Breast epithelium (tissue), 4 donors: ENCODE measurements around the gene PPP1R2. TPM values are rescaled to one million over a fixed set of nuclear protein-coding genes. Genes with fewer than 3 reads are reported as not detected.

Experiments
- DNase-seq, 2 donors: peaks; one replicate each; pipeline ENCODE4 v3.0.0-alpha.2; 2019; ENCODE audit warnings: low spot score in 2 of 2
- H3K27ac ChIP-seq, 2 donors: fragments of 200-600 bp; sonication (generic) in 1 of 2; one replicate each; pipeline ENCODE4 v1.5.1; 2016 to 2019; ENCODE audit warnings: mild to moderate bottlenecking in 1 of 2
- H3K27me3 ChIP-seq, 2 donors: fragments of 200-600 bp; sonication (generic) in 1 of 2; one replicate each; pipeline versions ENCODE4 v1.5.1 to v1.6.0; 2017 to 2019; ENCODE audit warnings: control low read depth in 1 of 2, mild to moderate bottlenecking in 1 of 2
- H3K36me3 ChIP-seq: fragments of 200-600 bp; one replicate; pipeline ENCODE4 v1.5.1; 2019
- H3K4me1 ChIP-seq, 2 donors: fragments of 200-600 bp; sonication (generic); one replicate each; pipeline ENCODE4 v1.5.1; 2016 to 2019; ENCODE audit warnings: control low read depth in 1 of 2
- H3K4me3 ChIP-seq, 3 donors: fragments of 200-600 bp; sonication (generic); 1 replicate in 2 of 3; 2 replicates in 1 of 3; pipeline ENCODE4 v1.5.1; 2016 to 2019; ENCODE audit warnings: mild to moderate bottlenecking in 3 of 3, moderate library complexity in 2 of 3
- H3K9me3 ChIP-seq, 2 donors: fragments of 200-600 bp; sonication (generic) in 1 of 2; one replicate each; pipeline ENCODE4 v1.5.1; 2016 to 2019; ENCODE audit warnings: control low read depth in 1 of 2
- CTCF ChIP-seq, 3 donors: fragments of 450-650 bp; IDR thresholded peaks; one replicate each; pipeline ENCODE4 v1.5.1; 2016 to 2017; ENCODE audit warnings: antibody characterized with exemption in 3 of 3, mild to moderate bottlenecking in 3 of 3, moderate library complexity in 3 of 3
- POLR2A ChIP-seq: fragments of 450-650 bp; IDR thresholded peaks from one replicate; pipeline ENCODE4 v1.6.1; 2016; ENCODE audit warnings: antibody characterized with exemption, mild to moderate bottlenecking, moderate library complexity
- POLR2AphosphoS5 ChIP-seq, 3 donors: sonication (generic); formaldehyde crosslinking; IDR thresholded peaks; one replicate each; pipeline ENCODE4 v1.6.1; 2017; ENCODE audit warnings: antibody characterized with exemption in 3 of 3
- intact Hi-C: fragments of 100-400 bp; cut with DNase I; formaldehyde crosslinking; loops from one replicate; pipeline ENCODE4 v1.15.1; 2023; ENCODE audit warnings: low total_unique reads
- total RNA-seq, 3 donors: library from RNA; depleted of rRNA; stranded (reverse); fragments of >200 nt; gene quantifications; one replicate each; pipeline ENCODE4 v1.1.0, GENCODE V29; 2016

Gene PPP1R2
- total RNA-seq, 3 donors from 2014 or later, result 44.8 to 65.7 (median 61.6) TPM

- H3K27me3 ChIP-seq, result no peaks in the 10 kb centered on the region
- no peak overlapping the region for H3K4me3 ChIP-seq
- DNase-seq, result no peak
- H3K36me3 ChIP-seq, result no peaks in the 10 kb centered on the region
- intact Hi-C loops, result no loop called here
- H3K27ac ChIP-seq, result peak overlapping the region; percentile 38 to 83
- no peak for TF ChIP-seq POLR2AphosphoS5 (IDR thresholded peaks at IDR 0.05)
- TF ChIP-seq POLR2A, result no peak
- no peak for TF ChIP-seq CTCF (IDR thresholded peaks at IDR 0.05)
- peaks cover 0 to 6% of the 10 kb centered on the region in 2 donors for H3K4me1 ChIP-seq
- H3K9me3 ChIP-seq, result peaks cover 0 to 4% of the 10 kb centered on the region in 2 donors
These were observed 44.3 kb upstream of the PPP1R2 start for GRCh38 chr3:195587406-195587805.

- no peaks in the 10 kb centered on the region for H3K9me3 ChIP-seq
- no peak for TF ChIP-seq POLR2AphosphoS5 (IDR thresholded peaks at IDR 0.05)
- no peak for TF ChIP-seq CTCF (IDR thresholded peaks at IDR 0.05)
- TF ChIP-seq POLR2A, result no peak
- intact Hi-C loops, result no loop called here
- peak overlapping the region; percentile 81 to 93 for H3K27ac ChIP-seq
- no peak for DNase-seq
- H3K4me3 ChIP-seq, result peak overlapping the region in 2 of 3 donors; percentile 53 to 66
- peaks cover 0 to 6% of the 10 kb centered on the region in 2 donors for H3K4me1 ChIP-seq
- H3K36me3 ChIP-seq, result no peaks in the 10 kb centered on the region
- no peaks in the 10 kb centered on the region for H3K27me3 ChIP-seq
These were observed 41.4 kb upstream of the PPP1R2 start for GRCh38 chr3:195584543-195584870.

- intact Hi-C loops, result no loop called here
- DNase-seq, result peak in 1 of 2 donors; percentile 73
- Histone ChIP-seq H3K27ac (peak within 1 kb of the TSS; percentile 81 to 93), H3K4me1 (peaks cover 0 to 6% of the 10 kb centered on the region in 2 donors), H3K27me3 (no peaks in the 10 kb centered on the region), H3K36me3 (no peaks in the 10 kb centered on the region), H3K9me3 (no peaks in the 10 kb centered on the region), H3K4me3 (peak within 1 kb of the TSS; percentile 45 to 66 (median 53))
- TF ChIP-seq POLR2A, result no peak
- no peak for TF ChIP-seq CTCF (IDR thresholded peaks at IDR 0.05)
- TF ChIP-seq POLR2AphosphoS5 (IDR thresholded peaks at IDR 0.05), result peak in 1 of 3 donors; percentile 18
These were observed 40.9 kb upstream of the PPP1R2 start, which contains the start of gene APOD for GRCh38 chr3:195583831-195584542. TSS of gene APOD (minus strand) at chr3:195583940. CDS start at chr3:195579461, 4,479 bp downstream.

GRCh38 chr3:195582947-195583346 lies 39.8 kb upstream of the PPP1R2 start:
- Histone ChIP-seq H3K27ac (peak overlapping the region; percentile 81 to 83), H3K27me3 (no peaks in the 10 kb centered on the region), H3K9me3 (no peaks in the 10 kb centered on the region), H3K36me3 (no peaks in the 10 kb centered on the region), H3K4me1 (peaks cover 0 to 6% of the 10 kb centered on the region in 2 donors), H3K4me3 (peak overlapping the region; percentile 45 to 66 (median 53))
- TF ChIP-seq POLR2AphosphoS5 (IDR thresholded peaks at IDR 0.05), result no peak
- no peak for TF ChIP-seq CTCF (IDR thresholded peaks at IDR 0.05)
- TF ChIP-seq POLR2A, result no peak
- intact Hi-C loops, result no loop called here
- no peak for DNase-seq

- Histone ChIP-seq H3K4me3 (peak overlapping the region; percentile 45 to 66 (median 53)), H3K27me3 (no peaks in the 10 kb centered on the region), H3K36me3 (no peaks in the 10 kb centered on the region), H3K27ac (peak overlapping the region in 1 of 2 donors; percentile 71), H3K9me3 (no peaks in the 10 kb centered on the region), H3K4me1 (no peaks in the 10 kb centered on the region)
- intact Hi-C loops, result no loop called here
- no peak for TF ChIP-seq CTCF (IDR thresholded peaks at IDR 0.05)
- no peak for DNase-seq
These were observed 37.8 kb upstream of the PPP1R2 start for GRCh38 chr3:195580744-195581443.
